GM12874 (cell line): ENCODE data around the gene KRT85.

ENCODE experiments used
- TF ChIP-seq, protein P1 (sequence below): IDR thresholded peaks from 2 replicates; pipeline ENCODE4 v1.5.1; 2011; ENCODE audit warnings: low read depth, mild to moderate bottlenecking, control low read depth, low read length, moderate library complexity; ENCODE audit not compliant: insufficient read depth

KRT85 gene

DNA sequence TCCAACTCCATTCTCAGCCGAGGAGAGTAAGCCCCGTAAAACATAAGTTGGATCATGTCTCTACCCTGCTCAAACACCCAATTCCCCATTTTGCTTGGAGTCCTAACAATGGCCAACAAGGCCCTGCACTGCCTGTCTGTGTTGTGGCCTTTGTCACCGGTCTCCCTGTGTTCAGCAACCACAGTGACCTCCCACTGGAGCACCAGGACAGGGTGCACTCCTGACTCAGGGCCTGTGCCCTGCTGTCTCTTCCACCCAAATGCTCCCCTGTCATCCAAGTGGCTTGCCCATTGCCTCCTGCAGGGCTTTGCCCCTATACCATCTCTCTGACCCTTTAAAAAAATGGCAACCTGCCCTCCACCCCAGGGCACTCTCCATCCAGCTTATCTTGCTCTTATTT lies 4.4 kb upstream of the KRT85 start:
- TF ChIP-seq, protein P1, sequence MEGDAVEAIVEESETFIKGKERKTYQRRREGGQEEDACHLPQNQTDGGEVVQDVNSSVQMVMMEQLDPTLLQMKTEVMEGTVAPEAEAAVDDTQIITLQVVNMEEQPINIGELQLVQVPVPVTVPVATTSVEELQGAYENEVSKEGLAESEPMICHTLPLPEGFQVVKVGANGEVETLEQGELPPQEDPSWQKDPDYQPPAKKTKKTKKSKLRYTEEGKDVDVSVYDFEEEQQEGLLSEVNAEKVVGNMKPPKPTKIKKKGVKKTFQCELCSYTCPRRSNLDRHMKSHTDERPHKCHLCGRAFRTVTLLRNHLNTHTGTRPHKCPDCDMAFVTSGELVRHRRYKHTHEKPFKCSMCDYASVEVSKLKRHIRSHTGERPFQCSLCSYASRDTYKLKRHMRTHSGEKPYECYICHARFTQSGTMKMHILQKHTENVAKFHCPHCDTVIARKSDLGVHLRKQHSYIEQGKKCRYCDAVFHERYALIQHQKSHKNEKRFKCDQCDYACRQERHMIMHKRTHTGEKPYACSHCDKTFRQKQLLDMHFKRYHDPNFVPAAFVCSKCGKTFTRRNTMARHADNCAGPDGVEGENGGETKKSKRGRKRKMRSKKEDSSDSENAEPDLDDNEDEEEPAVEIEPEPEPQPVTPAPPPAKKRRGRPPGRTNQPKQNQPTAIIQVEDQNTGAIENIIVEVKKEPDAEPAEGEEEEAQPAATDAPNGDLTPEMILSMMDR: no peak

DNA sequence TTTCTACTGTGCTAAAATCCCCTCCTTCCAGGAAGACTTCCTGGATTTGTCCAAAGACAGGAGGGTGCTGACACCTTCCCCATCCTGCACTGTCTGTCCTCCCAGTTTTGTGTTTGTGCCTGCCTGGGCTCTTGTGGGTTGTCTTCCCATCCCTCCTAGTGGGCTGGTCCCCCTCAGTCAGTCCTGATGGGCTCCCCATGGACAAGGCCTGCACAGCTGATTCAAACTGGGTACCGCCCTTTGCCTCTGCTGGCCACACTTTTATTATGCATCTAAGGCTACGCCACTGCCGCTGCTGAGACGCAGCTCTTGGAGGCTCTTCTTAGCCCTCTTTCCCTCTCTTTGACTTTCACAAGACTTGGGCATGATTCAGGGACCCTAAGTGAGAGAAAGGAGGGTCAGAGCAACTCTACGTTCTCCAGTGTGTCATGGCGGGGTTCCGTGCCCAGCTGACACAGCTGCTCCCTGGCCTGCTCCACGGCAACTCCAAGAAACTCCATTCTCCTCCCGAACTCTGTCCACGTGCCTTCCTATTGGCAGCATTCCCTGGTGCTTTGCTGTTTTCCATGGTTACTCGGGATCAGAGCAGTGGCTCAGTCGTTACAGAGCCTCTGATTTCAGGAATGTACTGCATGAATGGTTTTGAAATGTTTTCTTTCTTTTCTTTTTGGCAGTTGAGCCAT lies 3.8 kb upstream of the KRT85 start:
- TF ChIP-seq, protein P1: no peak

DNA sequence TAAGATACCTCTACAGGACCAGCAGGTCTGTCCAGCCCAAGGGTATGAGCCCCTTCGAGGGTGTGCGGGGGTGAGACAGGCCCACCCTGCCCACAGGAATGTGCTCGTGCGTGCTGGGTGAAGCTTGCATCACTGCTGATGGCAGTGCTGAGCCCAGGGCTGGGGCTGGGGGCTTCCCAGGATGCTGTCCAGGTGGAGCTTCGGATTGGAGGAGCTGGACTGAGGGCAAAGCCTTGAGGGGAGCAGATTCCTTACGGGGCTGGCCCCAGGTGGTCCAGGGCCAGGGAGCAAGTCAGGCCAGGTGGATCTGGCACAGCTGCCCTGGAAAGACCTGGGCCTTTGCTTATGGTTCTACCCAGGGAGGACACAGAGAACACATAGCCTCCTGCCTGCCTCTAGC lies 2.5 kb upstream of the KRT85 start:
- TF ChIP-seq, protein P1: no peak

DNA sequence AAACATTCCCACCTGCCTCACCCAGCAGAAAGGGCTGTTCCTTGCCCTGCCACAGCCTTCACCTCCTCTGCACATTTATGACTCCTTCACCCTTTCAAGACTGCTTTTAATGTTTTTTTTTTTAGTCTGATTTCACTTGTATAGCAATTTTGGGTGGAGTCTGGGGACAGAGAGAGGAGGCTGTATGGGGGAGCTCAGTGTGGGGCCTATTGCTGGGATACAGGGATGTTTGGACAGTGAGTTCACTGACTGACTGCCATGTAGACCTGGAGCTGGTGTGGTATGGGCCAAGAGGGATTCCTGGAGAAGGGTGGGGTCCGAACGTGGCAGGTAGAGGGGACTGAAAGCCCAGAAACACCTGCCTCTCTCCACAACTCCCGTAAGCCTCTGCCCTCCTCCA lies 1.9 kb upstream of the KRT85 start:
- TF ChIP-seq, protein P1: no peak

DNA sequence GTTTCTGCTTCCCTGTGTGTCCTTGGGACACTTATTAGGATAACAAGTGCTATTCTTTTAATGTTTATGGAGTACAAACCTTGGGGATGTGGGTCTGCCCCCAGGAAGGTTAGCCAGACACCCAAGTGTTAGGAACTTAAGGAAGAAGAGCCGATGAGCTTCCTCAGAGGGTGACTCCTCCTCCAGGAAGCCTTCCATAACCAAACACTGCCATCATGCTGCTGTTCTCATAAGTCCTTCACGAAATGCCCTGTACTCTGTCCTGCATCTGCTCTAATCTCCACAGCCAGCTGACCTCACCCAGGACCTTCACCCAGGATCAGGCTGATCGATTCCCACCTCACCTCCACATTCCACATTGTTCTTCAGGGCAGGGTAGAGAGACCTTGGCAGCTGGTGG lies 1.2 kb upstream of the KRT85 start:
- TF ChIP-seq, protein P1: no peak

DNA sequence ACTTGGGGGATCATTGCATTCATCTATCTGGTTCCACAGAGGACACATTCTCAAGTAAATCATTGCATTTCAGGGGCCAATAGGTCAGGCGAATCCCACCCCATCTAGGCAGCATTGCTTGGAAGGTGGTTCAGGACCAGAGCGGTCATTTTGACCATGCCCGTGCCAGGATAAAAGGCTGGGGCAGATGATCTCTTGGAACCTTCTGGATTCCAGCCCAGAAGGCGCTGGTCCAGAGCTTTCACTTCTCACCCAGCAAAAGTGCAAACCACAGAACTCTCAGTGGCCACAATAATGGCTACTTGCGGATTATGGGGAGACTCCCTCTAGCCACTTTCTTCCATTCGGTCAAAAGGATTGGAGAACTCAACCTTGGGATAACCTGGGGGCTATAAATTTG lies 595 bp upstream of the KRT85 start:
- TF ChIP-seq, protein P1: no peak

DNA sequence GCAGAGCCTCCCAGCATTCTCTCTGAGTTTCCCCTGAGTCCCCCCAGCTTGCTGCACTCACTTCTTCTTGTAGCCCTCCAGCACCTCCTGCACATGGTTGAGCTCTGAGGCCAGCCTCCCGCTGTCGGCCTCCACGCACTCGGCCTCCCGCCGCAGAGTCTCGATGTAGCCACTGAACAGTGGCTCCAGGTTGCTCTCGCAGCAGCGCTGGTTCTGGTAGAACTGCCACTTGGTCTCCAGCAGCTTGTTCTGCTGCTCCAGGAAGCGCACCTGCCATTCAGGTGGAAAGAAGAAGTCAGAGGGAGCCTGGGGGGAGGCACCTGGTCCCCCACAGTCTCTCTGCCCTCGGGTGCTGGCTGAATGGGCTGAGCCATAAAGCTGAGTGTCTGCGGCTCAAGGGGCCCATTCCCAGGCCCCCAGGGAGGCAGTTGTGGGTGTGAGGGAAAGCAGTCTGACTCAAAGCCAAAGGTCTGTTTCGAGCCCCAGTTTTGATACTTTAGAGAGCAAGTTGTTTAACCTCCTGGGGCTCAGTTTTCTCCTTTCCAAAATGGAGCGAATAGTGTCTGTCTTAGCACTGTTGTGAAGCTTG lies 2.3 kb downstream of the KRT85 start:
- TF ChIP-seq, protein P1: no peak
